ENCODE results near the gene TSTD2. TPM values are rescaled to one million over a fixed set of nuclear protein-coding genes. Genes with fewer than 3 reads are reported as not detected.
A peak's percentile ranks its signal among the peaks of the same experiment; 100 is the strongest.

Gene TSTD2
- total RNA-seq, 1 donor from 2014 or later: 60.9 TPM

- peak; percentile 58 for DNase-seq
- Mint-ChIP-seq H3K36me3 (ENCODE audit: unreplicated experiment) (peaks cover 6% of the 10 kb centered on the region), H3K9me3 (ENCODE audit: unreplicated experiment) (peaks cover 5% of the 10 kb centered on the region), H3K4me1 (ENCODE audit: low read depth, unreplicated experiment) (no peaks in the 10 kb centered on the region), H3K27me3 (ENCODE audit: unreplicated experiment) (no peaks in the 10 kb centered on the region), H3K4me3 (ENCODE audit: unreplicated experiment) (no peak overlapping the region), H3K27ac (ENCODE audit: unreplicated experiment) (no peak overlapping the region)
- peak; percentile 87 for TF ChIP-seq CTCF (IDR thresholded peaks at IDR 0.05; ENCODE audit: partially characterized antibody, unreplicated experiment)
Measured at GRCh38 chr9:97615439-97616072, 17.6 kb downstream of the TSTD2 start.

GRCh38 chr9:97604901-97605645, 28.1 kb downstream of the TSTD2 start:
- Mint-ChIP-seq H3K36me3 (ENCODE audit: unreplicated experiment) (peaks cover 4% of the 10 kb centered on the region), H3K27me3 (ENCODE audit: unreplicated experiment) (no peaks in the 10 kb centered on the region), H3K4me1 (ENCODE audit: low read depth, unreplicated experiment) (no peaks in the 10 kb centered on the region), H3K9me3 (ENCODE audit: unreplicated experiment) (peaks cover 2% of the 10 kb centered on the region), H3K27ac (ENCODE audit: unreplicated experiment) (no peak overlapping the region), H3K4me3 (ENCODE audit: unreplicated experiment) (no peak overlapping the region)
- no peak for DNase-seq
- no peak for TF ChIP-seq CTCF (IDR thresholded peaks at IDR 0.05; ENCODE audit: partially characterized antibody, unreplicated experiment)

- no peak for TF ChIP-seq CTCF (IDR thresholded peaks at IDR 0.05; ENCODE audit: partially characterized antibody, unreplicated experiment)
- DNase-seq: no peak
- no peaks in the 10 kb centered on the region for H3K36me3 Mint-ChIP-seq (ENCODE audit: unreplicated experiment)
- no peak overlapping the region for H3K27ac Mint-ChIP-seq (ENCODE audit: unreplicated experiment)
- no peaks in the 10 kb centered on the region for H3K27me3 Mint-ChIP-seq (ENCODE audit: unreplicated experiment)
- H3K4me1 Mint-ChIP-seq (ENCODE audit: low read depth, unreplicated experiment): no peaks in the 10 kb centered on the region
- no peak overlapping the region for H3K4me3 Mint-ChIP-seq (ENCODE audit: unreplicated experiment)
- peaks cover 2% of the 10 kb centered on the region for H3K9me3 Mint-ChIP-seq (ENCODE audit: unreplicated experiment)
Measured at GRCh38 chr9:97602430-97602829, 30.7 kb downstream of the TSTD2 start.

GRCh38 chr9:97601228-97601898, 31.8 kb downstream of the TSTD2 start:
- Mint-ChIP-seq H3K9me3 (ENCODE audit: unreplicated experiment) (peaks cover 2% of the 10 kb centered on the region), H3K4me1 (ENCODE audit: low read depth, unreplicated experiment) (no peaks in the 10 kb centered on the region), H3K36me3 (ENCODE audit: unreplicated experiment) (no peaks in the 10 kb centered on the region), H3K27ac (ENCODE audit: unreplicated experiment) (no peak overlapping the region), H3K4me3 (ENCODE audit: unreplicated experiment) (no peak overlapping the region), H3K27me3 (ENCODE audit: unreplicated experiment) (no peaks in the 10 kb centered on the region)
- no peak for TF ChIP-seq CTCF (IDR thresholded peaks at IDR 0.05; ENCODE audit: partially characterized antibody, unreplicated experiment)
- no peak for DNase-seq

All from glutamatergic neuron (in vitro differentiated cells).